Myocyte (in vitro differentiated cells): ENCODE measurements around the gene ZFAND2B. TPM values are rescaled to one million over a fixed set of nuclear protein-coding genes. Genes with fewer than 3 reads are reported as not detected.
"Not testable (repeated sequence)": the region's sequence is repeated elsewhere in the genome, so short reads cannot be mapped to it uniquely, and the experiment has no call there.

Experiments
- DNase-seq: peaks from one replicate; pipeline ENCODE4 v3.0.0-alpha.2; 2012; ENCODE audit warnings: low read depth
- total RNA-seq: library from RNA; depleted of rRNA; stranded (reverse); fragments of >200 nt; gene quantifications from 2 replicates; pipeline ENCODE4 v1.2.3, GENCODE V29; 2014

The ZFAND2B gene
- total RNA-seq, 1 donor from 2014 or later: 43.0 TPM

DNA sequence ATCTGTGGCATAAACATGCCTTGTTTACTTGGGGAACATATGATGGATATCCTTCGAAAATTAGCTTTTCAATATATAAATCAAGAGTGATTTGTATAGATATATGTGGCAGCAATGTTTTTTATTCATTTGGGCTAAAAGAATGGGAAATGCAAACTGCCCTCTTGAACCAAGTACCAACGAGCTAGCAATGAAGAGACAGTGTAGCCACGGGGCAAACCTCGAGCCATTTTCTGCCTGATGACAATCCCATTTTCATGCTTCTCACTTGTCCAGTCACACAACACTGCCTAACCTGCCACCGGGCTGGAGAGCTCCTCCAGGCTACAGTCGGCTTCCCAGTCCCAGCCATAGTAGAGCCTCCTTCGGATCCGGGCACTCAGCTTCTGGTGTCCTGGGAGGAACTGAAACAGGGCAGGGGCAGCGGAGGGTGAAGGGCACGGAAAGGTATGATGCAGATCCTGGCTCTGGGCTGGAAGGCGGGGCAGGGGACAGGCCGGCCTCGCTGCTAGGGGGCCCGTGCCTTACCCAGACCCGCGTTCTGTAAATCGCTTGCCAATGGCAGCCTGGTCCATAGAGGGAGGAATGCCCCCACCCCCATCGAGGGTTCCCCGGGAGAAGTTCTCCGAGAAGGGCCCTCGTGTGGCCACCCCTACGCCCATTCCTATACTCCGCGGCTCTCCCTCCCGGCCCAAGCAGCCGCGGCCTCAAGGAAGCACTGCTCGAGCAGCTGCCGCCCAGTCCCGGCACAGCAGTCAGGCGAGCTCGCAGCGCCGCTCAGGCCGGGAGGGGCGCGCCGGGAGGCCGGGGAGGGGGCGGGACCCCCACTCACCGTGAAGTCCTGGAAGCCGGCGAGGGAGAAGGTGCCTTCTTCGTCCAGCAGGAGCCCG is 30.4 kb upstream of the ZFAND2B start:
- peak; percentile 69 for DNase-seq

DNA sequence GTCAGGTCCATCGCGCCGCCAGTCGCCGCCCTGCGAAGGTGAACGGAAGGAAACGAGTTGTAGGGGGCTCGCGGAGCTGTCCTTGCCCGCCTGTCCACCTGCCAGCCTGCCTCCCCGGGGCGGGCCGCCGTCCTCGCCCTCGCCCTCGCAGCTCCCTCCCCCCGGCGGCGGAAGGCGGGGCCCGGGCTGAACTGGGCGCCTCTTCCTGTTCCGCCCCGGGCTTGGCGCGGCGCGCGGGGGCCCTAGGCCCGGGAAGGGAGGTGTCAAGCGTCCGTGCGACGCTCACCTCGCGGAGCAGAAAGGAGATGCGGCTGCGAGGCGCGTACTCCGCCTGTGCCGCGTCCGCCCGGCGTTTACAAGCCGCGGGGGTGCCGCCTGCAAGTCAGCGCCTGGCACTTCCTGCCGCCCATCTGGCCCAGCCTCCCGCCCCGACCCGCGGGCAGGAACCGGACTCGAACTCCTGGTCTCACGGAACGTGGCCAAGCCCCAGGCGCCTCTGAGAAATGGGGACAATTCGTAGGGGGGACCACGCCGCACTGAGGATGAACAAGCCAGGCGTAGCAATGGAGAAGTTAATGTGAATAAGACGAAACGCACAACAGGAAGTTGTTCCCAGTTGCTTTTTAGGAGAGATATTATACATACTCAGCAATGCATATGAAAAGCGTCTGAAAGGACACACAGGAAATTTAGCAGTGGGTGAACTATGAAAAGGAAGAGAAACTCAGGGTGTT is 29.6 kb upstream of the ZFAND2B start, which contains the start of gene CNPPD1:
Gene CNPPD1 (minus strand): TSS at position 108 of the 734 bp plus-strand sequence. CDS start 97 bp downstream, at position 11.
- DNase-seq: peak; percentile 87

GRCh38 chr2:219177552-219178376 is 28.8 kb upstream of the ZFAND2B start, which contains the start of gene RETREG2:
TSS of gene RETREG2 (plus strand) at chr2:219178275. CDS start at chr2:219178353, 78 bp downstream.
- peak; percentile 89 for DNase-seq

GRCh38 chr2:219178377-219179175 is 28.0 kb upstream of the ZFAND2B start:
- DNase-seq: peak; percentile 39

GRCh38 chr2:219179601-219180465 is 26.7 kb upstream of the ZFAND2B start:
- DNase-seq: no peak

- DNase-seq: no peak
Measured at GRCh38 chr2:219180961-219181360, 25.6 kb upstream of the ZFAND2B start.

- no peak for DNase-seq
Measured at GRCh38 chr2:219181531-219181930, 25.1 kb upstream of the ZFAND2B start.

GRCh38 chr2:219182331-219183150 is 24.0 kb upstream of the ZFAND2B start:
- DNase-seq: no peak

DNA sequence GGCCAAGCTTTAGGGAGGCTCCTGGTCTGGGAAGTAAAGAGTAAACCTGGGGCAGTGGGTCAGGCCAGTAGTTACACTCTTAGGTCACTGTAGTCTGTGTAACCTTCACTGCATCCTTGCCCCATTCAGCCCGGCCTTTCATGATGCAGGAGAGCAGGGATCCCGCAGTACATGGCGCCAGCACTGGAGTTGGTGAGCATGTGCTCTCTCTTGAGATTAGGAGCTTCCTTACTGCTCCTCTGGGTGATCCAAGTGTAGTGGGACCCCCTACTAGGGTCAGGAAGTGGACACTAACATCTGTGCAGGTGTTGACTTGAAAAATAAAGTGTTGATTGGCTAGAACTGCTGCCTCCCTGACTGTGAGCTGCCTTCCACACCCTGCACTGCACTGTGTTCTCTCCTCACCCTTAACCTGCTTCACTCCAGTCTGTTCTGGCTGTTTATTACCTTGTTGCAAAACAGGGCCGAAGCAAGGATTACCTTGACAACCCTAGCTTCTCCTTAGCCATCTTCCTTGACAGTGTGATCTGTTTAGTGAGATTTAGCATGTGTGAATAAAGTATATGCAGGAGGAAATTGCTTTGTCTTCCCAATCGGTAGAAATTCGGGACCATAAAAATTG is 23.3 kb upstream of the ZFAND2B start:
- no peak for DNase-seq

DNA sequence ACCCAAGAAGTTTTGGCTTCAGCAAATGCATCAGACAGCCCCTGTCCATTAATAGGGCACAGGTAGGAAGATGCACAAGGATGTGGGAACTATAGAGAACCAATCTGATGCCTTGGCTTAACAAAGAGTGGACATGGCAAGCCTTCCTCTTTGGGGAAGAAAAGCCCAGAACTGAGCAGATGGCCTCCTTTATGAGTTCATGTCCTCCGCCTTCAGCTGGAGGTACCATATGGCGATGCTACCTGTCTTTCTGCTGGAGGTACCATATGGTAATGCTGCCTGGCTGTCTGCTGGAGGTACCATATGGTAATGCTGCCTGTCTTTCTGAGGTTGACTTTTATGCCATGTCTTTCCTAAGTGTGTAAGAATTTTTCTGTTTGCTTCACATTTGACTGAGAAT is 22.5 kb upstream of the ZFAND2B start:
- DNase-seq: no peak

- DNase-seq: no peak
Measured at GRCh38 chr2:219186754-219187456, 19.7 kb upstream of the ZFAND2B start.

DNA sequence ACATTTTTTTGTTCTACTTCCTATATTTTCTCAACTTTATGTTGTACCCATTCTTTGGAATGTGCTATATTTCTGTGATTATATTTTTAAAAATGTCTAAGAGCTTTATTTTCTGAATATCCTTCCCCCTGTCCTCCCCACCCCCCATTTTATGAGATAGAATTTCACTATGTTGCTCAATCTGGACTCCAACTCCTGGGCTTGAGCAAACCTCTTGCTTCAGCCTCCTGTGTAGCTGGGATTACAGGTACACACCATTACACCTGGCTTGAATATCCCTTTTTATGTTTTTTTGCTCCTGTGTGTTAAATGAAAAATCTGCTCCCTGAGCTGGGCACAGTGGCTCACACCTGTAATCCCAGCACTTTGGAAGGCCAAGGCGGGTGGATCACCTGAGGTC is 9.2 kb upstream of the ZFAND2B start:
- no peak for DNase-seq

DNA sequence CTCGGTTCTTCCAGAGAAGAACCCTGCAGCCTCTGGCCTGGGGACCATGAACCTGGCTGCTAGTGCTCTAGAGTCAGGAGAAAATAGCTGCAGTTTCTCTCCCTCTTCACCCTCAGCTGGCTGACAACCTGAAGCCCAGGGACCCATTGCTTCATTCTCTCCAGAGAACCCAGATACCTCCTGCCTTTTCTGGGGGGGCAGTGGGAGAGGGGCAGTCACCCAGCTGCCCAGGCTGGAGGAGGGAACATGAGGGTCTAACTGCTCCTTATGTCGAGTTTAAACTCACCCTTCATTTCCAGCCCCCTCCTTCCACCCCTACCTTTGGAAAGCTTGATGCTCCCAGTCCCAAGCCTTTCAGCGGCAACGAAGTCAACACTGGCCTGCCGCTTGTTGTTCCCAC is 7.6 kb upstream of the ZFAND2B start:
- no peak for DNase-seq

DNA sequence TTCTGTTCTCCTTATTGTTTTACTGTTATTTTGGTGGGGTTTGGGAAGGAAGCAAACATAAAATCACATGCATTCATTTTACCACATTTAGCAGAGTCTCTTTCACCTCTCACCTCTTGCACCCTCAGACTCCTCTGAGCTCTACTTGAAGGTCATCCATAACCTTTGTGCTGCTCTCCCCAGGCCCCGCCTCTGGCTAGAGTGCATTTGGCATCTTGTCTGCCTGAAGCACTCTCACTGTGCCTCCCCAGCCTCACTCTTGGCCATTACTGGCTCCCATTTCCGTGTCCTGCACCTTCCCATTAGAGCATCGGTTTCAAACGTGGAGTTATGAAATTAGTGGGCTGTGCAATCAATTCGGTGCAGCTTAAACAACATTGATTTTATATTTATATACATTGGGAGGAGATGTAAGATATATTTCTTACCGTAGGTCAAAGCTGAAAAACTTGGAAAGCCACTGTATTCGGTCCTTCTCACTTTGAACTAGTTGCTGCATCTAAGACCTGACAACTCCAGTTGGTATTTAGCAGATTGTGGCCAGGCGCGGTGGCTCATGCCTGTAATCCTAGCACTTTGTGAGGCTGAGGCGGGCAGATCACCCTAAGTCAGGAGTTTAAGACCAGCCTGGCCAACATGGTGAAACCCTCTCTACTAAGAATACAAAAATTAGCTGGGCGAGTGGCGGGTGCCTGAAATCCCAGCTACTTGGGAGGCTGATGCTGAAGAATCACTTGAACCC is 6.9 kb upstream of the ZFAND2B start:
- no peak for DNase-seq

GRCh38 chr2:219200502-219201326 is 5.9 kb upstream of the ZFAND2B start:
- not testable (repeated sequence) for DNase-seq

DNA sequence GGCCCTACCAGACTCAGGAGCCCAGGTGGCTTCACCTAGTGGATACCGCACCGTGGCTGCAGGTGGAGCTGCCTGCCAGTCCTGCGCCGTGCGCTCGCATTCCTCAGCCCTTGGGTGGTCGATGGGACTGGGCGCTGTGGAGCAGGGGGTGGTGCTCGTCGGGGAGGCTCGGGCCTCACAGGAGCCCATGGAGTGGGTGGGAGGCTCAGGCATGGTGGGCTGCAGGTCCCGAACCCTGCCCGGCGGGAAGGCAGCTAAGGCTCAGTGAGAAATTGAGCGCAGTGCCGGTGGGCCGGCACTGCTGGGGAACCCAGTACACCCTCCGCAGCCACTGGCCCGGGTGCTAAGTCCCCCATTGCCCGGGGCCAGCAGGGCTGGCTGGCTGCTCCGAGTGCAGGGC is 5.3 kb upstream of the ZFAND2B start:
- DNase-seq: not testable (repeated sequence)
